SK-N-SH treated with all-trans-retinoic acid at 6 μM for 48 hours (cell line): Measurements from ENCODE around the gene LRRC41.

Source experiments
- ARNTL ChIP-seq: fragments of 450-650 bp; formaldehyde crosslinking; IDR thresholded peaks from 2 replicates; pipeline ENCODE4 v1.5.0; 2020; ENCODE audit warnings: low read depth, mild to moderate bottlenecking, moderate library complexity, borderline replicate concordance
- OSR1 ChIP-seq: fragments of 250-450 bp; sonication (Bioruptor Pico); IDR thresholded peaks from 2 replicates; pipeline ENCODE4 v1.8.0; 2022; ENCODE audit warnings: moderate library complexity, mild to moderate bottlenecking, inconsistent platforms
- TCF4 ChIP-seq: fragments of 250-450 bp; sonication (Bioruptor Pico); IDR thresholded peaks from 2 replicates; pipeline ENCODE4 v1.8.0; 2021; ENCODE audit warnings: mild to moderate bottlenecking, moderate library complexity, borderline replicate concordance
- TF ChIP-seq, protein P1 (sequence below): fragments of 250-450 bp; sonication (Bioruptor Pico); IDR thresholded peaks from 2 replicates; pipeline ENCODE4 v1.5.1; 2020; ENCODE audit warnings: low read depth, mild to moderate bottlenecking, moderate library complexity

DNA sequence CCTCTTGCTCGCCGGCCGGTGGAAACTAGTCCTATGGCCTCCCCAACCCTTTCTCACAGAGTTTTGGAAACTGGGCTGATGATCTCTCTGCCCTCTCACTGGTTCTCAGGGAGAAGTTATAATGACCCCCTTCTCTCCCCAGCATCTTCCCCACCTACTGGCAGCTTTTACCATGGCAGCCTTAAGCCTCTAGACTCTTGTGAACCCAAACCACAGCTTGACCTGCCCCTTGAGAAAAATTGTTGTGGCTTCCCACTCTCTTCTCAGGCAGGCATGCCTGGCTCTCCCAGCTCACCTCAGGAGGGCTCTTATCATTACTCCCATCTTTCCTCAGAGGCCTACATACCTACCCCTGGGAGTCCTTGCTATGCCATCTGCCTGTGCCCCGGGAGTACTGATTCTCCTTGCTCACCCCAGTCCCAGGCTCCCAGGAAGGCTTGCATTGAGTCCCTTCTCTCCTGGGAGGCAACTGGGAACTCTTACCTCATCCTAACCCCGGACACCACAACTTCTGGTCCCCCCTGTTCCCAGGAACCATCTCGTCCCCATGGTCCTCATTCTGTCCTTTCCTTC is 38.8 kb upstream of the LRRC41 start:
- TF ChIP-seq, protein P1, sequence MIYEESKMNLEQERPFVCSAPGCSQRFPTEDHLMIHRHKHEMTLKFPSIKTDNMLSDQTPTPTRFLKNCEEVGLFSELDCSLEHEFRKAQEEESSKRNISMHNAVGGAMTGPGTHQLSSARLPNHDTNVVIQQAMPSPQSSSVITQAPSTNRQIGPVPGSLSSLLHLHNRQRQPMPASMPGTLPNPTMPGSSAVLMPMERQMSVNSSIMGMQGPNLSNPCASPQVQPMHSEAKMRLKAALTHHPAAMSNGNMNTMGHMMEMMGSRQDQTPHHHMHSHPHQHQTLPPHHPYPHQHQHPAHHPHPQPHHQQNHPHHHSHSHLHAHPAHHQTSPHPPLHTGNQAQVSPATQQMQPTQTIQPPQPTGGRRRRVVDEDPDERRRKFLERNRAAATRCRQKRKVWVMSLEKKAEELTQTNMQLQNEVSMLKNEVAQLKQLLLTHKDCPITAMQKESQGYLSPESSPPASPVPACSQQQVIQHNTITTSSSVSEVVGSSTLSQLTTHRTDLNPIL (CRISPR knock-in tag): no peak
- TF ChIP-seq OSR1 (CRISPR knock-in tag) (no peak), ARNTL (CRISPR knock-in tag) (no peak), TCF4 (no peak)
